SK-N-MC (cell line): ENCODE results near the gene UBQLN4.

ENCODE experiments used
- EZH2 ChIP-seq: fragments of 200-600 bp; sonication (generic); IDR thresholded peaks from one replicate; pipeline ENCODE4 v1.6.1; 2017; ENCODE audit warnings: antibody characterized with exemption
- FOXP2 ChIP-seq: optimal IDR thresholded peaks from 2 replicates; pipeline ENCODE3; 2011; ENCODE audit warnings: mild to moderate bottlenecking, moderate library complexity; ENCODE audit not compliant: insufficient read depth; ENCODE audit errors: extremely low read length, control extremely low read depth
- POLR2AphosphoS5 ChIP-seq: IDR thresholded peaks from 2 replicates; pipeline ENCODE4 v1.6.1; 2012; ENCODE audit warnings: mild to moderate bottlenecking, low read depth, low read length, borderline replicate concordance

DNA sequence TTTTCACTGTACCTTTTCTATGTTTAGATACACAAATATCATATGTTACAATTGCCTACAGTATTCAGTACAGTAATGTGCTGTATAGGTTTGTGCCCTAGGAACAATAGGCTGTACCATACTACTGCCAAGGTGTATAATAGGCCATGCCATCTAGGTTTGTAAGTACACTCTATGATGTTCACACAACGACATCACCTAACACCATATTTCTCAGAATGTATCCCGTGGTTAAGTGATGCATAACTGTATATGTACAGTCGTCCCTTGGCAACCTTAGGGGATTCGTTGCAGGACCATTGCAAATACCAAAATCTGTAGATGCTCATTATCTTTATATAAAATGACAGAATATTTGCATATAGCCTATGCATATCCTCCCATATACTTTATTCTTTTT is 27.0 kb downstream of the UBQLN4 start:
- TF ChIP-seq POLR2AphosphoS5 = no peak
- TF ChIP-seq EZH2 = no peak
- no peak for TF ChIP-seq FOXP2
